ENCODE results near the gene LSM14B. TPM values are rescaled to one million over a fixed set of nuclear protein-coding genes. Genes with fewer than 3 reads are reported as not detected.

Gene LSM14B
- total RNA-seq, 2 donors from 2014 or later, result 39.7 to 87.1 TPM

- intact Hi-C loops (cut with DNase I), result loop anchor here (5.0 kb wide), 1 partner anchor 144 kb away; no protein-coding TSS in a partner anchor
- DNase-seq (ENCODE audit: low spot score), result peak; percentile 30
- Histone ChIP-seq H3K9me3 (no peaks in the 10 kb centered on the region), H3K27me3 (replicated peaks; ENCODE audit: insufficient read depth) (no peaks in the 10 kb centered on the region), H3K4me1 (replicated peaks) (no peaks in the 10 kb centered on the region), H3K27ac (no peak overlapping the region), H3K36me3 (peaks cover 0 to 11% of the 10 kb centered on the region in 2 donors), H3K4me3 (no peak overlapping the region)
- TF ChIP-seq POLR2AphosphoS5 (IDR thresholded peaks at IDR 0.05) (no peak), POLR2A (IDR thresholded peaks at IDR 0.05) (no peak), CTCF (IDR thresholded peaks at IDR 0.05) (peak; percentile 17 to 58 (median 35))
- WGBS, result 49% methylated on average over 24 of the region's 24 CpGs
Measured at GRCh38 chr20:62156592-62157386, 34.5 kb downstream of the LSM14B start.

- Histone ChIP-seq H3K27ac (no peak overlapping the region), H3K9me3 (no peaks in the 10 kb centered on the region), H3K36me3 (peaks cover 0 to 11% of the 10 kb centered on the region in 2 donors), H3K4me3 (no peak overlapping the region), H3K4me1 (replicated peaks) (no peaks in the 10 kb centered on the region), H3K27me3 (replicated peaks; ENCODE audit: insufficient read depth) (no peaks in the 10 kb centered on the region)
- TF ChIP-seq CTCF (IDR thresholded peaks at IDR 0.05), result no peak
- TF ChIP-seq POLR2AphosphoS5 (IDR thresholded peaks at IDR 0.05), result no peak
- no peak for TF ChIP-seq POLR2A (IDR thresholded peaks at IDR 0.05)
- no peak for DNase-seq (ENCODE audit: low spot score)
- 91% methylated on average over 25 of the region's 25 CpGs for WGBS
- intact Hi-C loops (cut with DNase I), result loop anchor here (5.0 kb wide), 1 partner anchor 145 kb away; no protein-coding TSS in a partner anchor
Measured at GRCh38 chr20:62157387-62158087, 35.3 kb downstream of the LSM14B start.

DNA sequence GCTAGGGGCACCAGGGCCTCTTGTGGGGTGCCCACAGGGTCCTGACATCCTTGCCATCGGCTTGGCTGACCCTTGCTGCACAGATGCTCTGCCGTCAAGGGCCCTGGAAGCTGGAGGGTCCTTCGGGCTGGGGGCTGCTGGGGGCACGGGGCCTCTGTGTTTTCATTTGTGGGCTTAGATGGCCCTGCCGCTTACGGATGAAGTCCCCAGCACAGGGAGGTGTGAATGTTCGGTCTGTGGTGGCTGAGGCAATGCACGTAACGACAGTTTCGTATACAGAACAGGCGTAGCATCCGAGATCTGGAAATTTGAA, 35.8 kb downstream of the LSM14B start:
- H3K9me3 ChIP-seq, result no peaks in the 10 kb centered on the region
- peaks cover 0 to 11% of the 10 kb centered on the region in 2 donors for H3K36me3 ChIP-seq
- H3K27ac ChIP-seq, result no peak overlapping the region
- 96% methylated on average over 12 of the region's 12 CpGs for WGBS
- intact Hi-C loops (cut with DNase I), result loop anchor here (5.0 kb wide), 1 partner anchor 146 kb away; no protein-coding TSS in a partner anchor
- DNase-seq (ENCODE audit: low spot score), result no peak
- H3K27me3 ChIP-seq (replicated peaks; ENCODE audit: insufficient read depth), result no peaks in the 10 kb centered on the region
- H3K4me1 ChIP-seq (replicated peaks), result no peaks in the 10 kb centered on the region
- no peak for TF ChIP-seq POLR2A (IDR thresholded peaks at IDR 0.05)
- TF ChIP-seq POLR2AphosphoS5 (IDR thresholded peaks at IDR 0.05), result no peak
- TF ChIP-seq CTCF (IDR thresholded peaks at IDR 0.05), result no peak
- H3K4me3 ChIP-seq, result no peak overlapping the region

GRCh38 chr20:62158541-62158940, 36.3 kb downstream of the LSM14B start:
- no peak overlapping the region for H3K4me3 ChIP-seq
- intact Hi-C loops (cut with DNase I), result loop anchor here (5.0 kb wide), 1 partner anchor 146 kb away; no protein-coding TSS in a partner anchor

More at GRCh38 chr20:62158541-62158940, 36.3 kb downstream of the LSM14B start:
- Histone ChIP-seq H3K27me3 (replicated peaks; ENCODE audit: insufficient read depth) (no peaks in the 10 kb centered on the region), H3K9me3 (no peaks in the 10 kb centered on the region), H3K4me1 (replicated peaks) (no peaks in the 10 kb centered on the region), H3K27ac (no peak overlapping the region), H3K36me3 (peaks cover 0 to 11% of the 10 kb centered on the region in 2 donors)
- TF ChIP-seq POLR2A (IDR thresholded peaks at IDR 0.05), result no peak
- TF ChIP-seq POLR2AphosphoS5 (IDR thresholded peaks at IDR 0.05), result no peak
- TF ChIP-seq CTCF (IDR thresholded peaks at IDR 0.05), result no peak
- no peak for DNase-seq (ENCODE audit: low spot score)
- 94% methylated on average over 22 of the region's 22 CpGs for WGBS

All from prostate gland (tissue), 2 donors.